HG02973 (cell line): Measurements from ENCODE around the gene TUSC2.

Experiments used
- ATAC-seq: cut with Tn5 transposase; IDR thresholded peaks from one replicate; pipeline ENCODE4 v1.9.1; 2021; ENCODE audit warnings: moderate library complexity; ENCODE audit not compliant: unreplicated experiment

TUSC2 gene

GRCh38 chr3:50275996-50276761 is 51.8 kb downstream of the TUSC2 start:
- no peak for ATAC-seq

GRCh38 chr3:50275141-50275995 is 52.7 kb downstream of the TUSC2 start:
- ATAC-seq: no peak
